GOT3 (cell line): Measurements from ENCODE around the gene NUDT16L1.

Experiments used
- DNase-seq: peaks from one replicate; lab custom pipeline; 2025; ENCODE audit warnings: mixed read lengths; lab: John Stamatoyannopoulos, UW

The NUDT16L1 gene

GRCh38 chr16:4693296-4693955 lies at the start of gene NUDT16L1:
TSS of gene NUDT16L1 (plus strand) at chr16:4693562. CDS start at chr16:4693727, 165 bp downstream.
- peak; percentile 95 for DNase-seq

DNA sequence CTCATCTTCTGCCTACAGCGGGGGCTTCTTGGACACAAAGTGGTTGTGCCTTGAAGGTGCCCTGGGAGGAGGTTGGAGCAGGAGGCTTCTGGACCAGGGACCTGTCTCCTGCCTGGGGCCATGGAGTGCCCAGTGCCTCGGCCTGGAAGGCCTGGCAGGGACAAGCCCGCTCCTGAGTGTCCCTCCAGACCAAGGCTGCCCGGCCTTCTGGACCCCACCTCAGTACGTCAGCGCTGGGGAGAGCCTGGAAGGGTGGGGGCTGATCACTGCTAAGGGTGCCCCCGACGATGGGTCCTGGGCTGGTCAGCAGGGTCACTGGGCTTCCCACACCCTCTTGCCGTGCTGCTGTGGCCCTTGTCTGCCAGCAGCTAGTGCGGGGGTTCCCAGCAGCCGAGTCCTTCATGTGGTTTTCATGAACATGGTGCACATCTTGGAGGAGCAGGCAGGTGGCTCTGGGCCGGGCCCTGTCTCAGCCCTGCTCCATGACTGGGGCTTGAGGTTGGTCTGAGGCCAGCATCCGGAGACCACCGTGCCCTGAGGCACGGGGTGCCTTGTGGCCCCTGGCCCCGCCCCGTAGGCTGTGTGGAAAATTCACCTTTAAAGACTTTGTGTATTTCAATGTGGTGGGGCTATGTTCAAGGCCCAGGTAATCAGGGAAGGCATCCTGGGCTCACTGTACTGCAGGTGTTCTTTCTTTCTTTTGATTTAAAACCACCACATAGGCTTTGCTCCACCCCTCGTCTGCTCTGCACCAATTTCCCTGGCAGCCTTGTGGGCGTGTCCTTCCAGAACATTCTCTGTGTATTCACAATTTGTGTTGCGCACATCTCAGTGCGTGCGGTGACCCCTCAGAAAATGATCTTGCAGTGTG lies 46.4 kb upstream of the NUDT16L1 start:
- DNase-seq = no peak

DNA sequence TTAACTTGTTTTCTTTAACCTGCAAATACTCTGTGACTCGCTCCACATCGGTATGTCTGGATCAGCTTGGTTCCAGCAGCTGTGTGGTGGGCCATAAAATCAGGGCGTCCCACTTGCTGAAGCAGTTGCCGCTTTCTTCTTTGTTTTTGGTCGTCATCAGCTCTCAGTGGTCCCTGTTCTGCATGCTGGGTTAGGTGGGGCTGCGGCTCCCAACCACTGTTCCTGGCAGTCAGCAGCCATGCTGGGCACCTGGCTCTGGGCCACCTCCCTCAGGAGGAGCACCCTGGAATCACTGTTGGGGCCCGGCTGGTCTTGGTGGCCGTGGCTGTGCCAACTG lies 45.8 kb upstream of the NUDT16L1 start:
- no peak for DNase-seq

DNA sequence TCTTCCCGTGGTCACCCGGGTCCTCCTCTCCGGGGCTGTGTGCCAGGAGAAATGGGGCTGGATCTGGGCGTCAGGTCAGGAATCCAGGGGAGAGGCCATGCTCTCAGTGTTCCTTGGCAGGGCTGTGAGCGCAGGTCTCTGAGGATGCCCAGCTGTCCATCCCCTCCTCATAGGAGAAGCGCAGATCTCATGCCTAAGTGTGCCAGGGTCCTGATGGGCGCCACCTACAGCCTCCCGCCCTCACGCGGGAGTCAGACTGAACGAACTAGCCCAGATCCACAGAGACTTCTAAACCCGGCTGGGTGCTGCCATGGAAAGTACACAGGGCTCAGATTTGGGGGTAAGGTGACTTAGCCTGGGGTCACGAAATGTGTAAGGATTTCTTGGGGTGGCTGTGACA lies 44.4 kb upstream of the NUDT16L1 start:
- no peak for DNase-seq

DNA sequence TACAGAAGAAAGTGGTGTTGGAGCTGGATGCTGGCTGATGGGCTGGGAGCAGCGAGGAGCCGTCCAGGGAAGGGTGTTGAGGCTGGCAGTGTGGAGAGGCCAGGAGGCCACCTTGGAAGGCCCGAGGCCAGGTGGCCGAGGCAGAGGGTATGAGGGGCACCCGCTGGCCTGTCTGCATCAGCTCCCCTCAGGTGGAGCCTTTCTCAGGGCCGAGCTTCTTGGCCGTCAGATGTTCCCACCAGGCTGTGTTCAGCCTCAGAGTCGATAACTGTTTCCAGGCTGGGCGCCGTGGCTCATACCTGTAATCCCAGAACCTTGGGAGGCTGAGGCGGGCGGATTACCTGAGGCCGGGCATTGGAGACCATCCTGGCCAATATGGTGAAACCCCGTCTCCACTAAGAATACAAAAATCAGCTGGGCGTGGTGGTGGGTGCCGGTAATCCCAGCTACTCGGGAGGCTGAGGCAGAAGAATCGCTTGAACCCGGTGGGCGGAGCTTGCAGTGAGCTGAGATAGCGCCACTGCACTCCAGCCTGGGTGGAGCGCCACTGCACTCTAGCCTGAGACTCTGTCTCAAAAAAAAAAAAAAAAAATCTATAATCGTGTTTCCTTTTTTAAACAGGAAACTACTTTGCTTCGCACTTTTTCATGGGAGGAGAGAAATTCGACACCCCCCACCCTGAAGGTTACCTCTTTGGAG lies 43.5 kb upstream of the NUDT16L1 start:
- DNase-seq = no peak

DNA sequence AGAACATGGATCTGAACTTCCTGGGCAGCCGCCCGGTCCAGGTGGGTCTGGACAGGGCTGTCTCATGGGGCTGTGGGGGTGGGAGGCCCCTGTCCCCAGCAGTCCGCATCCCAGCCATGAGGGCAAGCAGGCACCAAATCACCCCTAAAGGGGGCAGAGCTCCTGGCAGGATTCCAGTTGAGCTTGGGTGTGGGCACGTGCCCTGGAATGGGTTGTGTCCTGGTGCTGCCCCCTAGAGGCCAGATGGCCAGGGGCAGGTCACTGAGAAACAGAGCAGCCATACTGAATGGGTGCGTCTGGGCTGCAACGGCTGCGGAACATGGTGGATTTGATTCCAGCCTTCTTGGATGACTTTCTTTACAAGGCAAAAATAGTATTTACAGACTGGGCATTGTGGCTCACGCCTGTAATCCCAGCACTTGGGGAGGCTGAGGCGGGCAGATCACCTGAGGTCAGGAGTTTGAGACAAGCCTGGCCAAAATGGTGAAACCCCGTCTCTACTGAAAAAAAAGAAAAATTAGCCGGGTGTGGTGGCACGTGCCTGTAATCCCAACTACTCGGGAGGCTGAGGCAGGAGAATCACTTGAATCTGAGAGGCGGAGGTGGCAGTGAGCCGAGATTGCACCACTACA lies 42.8 kb upstream of the NUDT16L1 start:
- DNase-seq = peak; percentile 8

DNA sequence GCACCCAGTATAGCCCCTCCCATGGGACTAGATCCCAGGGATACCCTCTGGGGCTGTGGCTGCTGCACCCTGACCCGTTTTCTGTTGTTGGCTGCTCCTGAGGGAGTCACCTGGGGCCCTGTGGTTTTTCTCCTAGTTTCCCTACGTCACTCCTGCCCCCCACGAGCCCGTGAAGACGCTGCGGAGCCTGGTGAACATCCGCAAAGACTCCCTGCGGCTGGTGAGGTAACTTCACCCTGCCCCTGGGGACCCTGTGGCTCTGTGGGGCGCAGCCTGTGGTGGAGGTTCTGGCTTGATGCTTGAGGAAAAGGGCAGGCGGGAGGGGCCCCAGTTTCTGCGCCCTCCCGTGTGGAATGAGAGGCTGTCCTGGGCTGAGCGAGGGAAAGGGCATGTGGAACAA lies 41.5 kb upstream of the NUDT16L1 start:
- DNase-seq = no peak

- no peak for DNase-seq
These were observed 40.8 kb upstream of the NUDT16L1 start for GRCh38 chr16:4652561-4652960.

GRCh38 chr16:4654011-4654963 lies 39.1 kb upstream of the NUDT16L1 start:
- no peak for DNase-seq

DNA sequence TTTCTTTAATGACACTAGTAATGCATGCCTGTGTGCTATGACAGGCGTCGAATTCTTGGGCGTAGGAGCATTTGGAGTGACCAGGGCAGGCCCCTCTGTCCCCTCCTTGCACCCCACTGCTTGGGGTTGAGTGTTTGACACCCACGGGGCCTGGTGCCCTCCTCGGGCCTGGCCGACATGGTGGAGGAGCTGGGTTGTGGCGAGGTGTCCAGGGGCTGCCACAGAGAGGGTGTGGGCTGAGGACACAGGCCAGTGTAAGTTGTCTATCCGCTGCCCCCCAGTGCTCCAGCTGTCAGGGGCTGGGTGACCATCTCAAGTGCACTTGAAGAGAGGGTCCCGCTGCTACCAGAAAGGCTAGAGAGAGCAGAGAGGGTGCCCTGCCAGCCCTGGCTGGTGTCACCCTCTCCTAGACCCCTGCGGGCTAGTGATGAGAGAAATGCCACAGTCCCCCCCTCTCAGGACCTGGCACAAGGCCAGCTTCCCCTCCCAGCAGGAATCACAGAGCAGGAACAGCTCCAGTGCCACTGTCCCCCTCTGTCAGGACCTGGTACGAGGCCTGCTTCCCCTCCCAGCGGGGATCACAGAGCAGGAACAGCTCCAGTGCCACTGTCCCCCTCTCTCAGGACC lies 38.3 kb upstream of the NUDT16L1 start:
- DNase-seq = no peak

DNA sequence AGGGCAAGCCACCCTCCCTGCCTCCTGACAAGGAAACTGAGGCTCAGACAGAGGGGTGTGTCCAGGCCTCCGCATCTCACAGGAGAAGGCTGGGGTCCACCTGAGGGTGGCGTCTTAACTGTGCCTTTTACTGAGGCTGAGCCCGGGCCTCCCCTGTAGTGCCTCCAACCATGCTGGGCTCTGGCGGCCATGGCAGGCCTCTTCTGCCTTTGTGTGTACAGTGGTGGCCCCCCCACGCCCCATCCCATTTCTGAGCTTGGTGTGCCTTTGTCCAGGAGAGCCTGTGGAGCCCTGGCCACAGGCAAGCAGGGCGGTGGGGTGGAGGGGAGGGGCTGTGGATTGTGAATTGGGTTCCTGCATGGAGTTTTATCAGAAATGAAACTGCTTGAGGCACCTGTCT lies 37.6 kb upstream of the NUDT16L1 start:
- DNase-seq = no peak

DNA sequence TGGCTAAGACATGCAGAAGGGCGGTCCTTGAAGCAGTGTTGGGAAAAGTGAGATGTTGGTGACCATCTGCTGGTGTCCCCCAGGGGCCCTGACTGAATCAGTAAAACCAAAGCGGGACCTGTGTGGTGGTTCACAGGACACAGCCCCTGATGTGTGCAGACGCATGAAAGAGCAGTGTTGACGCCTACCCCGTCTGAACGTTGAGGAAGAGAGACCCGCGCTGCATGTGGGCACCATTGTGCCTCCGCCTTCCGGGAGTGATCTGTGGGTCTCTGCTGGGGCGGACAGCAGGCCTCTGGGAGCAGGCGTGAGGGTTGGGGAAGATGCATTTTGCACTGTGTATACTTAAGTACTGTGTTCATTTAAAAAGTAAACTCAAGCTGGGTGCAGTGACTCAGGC lies 37.1 kb upstream of the NUDT16L1 start:
- DNase-seq = no peak

DNA sequence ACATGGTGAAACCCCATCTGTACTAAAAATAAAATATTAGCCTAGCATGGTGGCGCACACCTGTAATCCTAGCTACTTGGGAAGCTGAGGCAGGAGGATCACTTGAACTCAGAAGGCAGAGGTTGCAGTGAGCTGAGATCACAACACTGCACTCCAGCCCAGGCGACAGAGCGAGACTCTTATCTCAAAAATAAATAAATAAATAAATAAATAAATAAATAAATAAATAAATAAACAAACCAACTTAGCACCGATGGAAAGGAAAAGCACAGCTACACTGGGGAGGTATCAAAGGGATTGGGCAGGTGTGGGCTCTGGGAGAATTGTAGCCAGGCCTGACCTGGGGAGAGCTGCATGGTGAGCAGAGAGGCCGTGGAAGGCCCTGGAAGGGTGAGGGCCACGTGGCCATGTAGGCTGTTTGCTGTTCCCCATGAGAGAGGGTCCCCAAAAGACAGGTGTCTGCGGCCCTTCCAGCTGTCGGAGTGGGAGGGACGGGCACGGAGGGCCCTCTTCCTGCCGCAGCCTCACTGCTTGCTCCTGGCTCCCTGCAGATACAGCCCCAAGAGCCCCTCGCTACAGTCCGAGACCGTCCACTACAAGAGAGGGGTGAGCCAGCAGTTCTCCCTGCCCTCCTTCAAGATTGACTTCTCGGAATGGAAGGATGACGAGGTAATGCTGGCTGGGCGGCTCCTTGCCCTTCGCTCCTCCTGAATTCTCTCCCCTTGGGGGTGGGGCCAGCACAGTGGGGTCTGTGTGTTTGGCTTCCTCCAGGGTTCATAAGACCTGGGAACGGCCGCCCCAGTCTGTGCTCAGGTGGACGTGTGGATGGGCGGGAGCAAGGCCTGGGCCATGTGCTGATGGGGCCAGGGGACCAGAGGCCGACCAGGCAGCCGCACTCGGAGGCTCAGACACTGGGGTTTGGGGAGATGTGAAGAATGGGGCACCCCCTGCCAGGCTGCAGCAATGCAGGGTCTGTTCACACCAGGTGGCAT lies 36.4 kb upstream of the NUDT16L1 start:
- no peak for DNase-seq

GRCh38 chr16:4659363-4660353 lies 33.7 kb upstream of the NUDT16L1 start:
- DNase-seq = no peak

- no peak for DNase-seq
These were observed 32.8 kb upstream of the NUDT16L1 start for GRCh38 chr16:4660454-4661007.

DNA sequence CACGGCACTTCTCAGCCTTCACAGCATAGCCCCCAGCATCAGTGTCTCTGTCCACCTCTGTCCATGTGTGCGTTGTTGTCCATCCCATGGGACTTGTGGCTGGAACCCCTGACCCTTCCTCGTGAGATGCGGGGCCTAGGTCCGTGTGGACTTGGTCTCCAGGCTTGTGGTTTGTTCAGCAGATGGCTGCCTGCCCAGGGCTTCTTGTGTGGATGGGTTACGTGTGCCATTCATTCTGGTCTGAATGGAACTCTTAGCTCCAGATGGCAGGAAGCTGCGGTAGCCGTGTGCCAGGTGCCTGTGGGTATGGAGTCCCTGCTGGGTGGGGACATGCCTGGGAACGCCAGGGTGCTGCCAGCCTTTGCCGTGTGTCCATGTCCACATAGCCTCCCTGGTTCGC lies 31.7 kb upstream of the NUDT16L1 start:
- no peak for DNase-seq

DNA sequence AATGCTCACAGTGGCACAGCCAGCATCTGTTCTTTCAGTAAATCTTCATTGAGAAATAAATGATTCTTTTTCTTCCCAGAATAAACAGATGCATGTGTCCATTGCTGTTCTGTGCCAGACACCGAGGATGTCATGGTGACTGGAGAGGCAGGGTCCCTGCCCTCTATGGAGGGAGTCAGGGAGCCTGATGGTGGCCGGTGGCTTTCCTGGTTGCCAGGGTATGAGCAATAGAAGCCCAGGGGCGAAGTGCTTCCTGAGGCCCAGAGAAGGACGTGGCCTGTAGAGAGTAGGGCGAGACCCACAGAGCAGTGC lies 29.9 kb upstream of the NUDT16L1 start:
- no peak for DNase-seq

DNA sequence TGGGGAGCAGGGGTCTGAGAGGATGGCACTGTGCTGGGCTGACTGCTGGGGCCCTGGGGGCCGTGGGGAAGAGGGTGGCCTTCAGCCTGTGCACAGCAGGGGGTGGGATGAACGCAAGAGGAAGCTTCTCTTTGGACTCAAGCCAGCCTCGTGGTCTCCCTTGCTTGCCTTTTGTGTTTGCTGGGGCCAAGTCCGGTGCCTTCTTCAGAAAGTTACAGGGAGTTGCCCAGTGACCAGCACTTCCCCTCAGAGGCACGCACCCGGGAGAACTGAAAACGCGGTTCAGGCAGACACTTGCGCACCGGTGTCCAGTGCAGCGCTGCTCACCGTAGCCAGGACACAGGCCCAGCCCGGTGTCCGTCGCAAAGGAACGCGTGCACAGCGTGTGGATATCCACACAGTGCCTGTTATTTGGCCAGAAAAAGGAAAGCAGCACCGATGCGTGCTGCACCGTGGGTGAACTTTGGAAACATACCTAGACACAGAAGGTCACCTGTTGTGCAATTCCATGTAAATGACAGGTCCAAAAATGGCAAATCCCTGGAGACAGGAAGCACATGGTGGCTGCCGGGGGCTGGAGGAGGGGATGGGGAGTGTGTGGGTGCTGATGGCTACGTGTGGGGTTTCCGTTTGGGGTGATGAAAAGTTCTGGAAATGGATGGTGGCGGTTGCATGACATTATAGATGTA lies 29.4 kb upstream of the NUDT16L1 start:
- no peak for DNase-seq
